Neural cell (in vitro differentiated cells): ENCODE data around the gene PDS5B. TPM values are rescaled to one million over a fixed set of nuclear protein-coding genes. Genes with fewer than 3 reads are reported as not detected.

ENCODE experiments used
- H2AFZ ChIP-seq: fragments of 200-600, 300-800 bp; sonication (generic), shearing (Covaris generic); 2 replicates; pipeline ENCODE4 v1.6.0; 2014; ENCODE audit warnings: low read depth, mild to moderate bottlenecking, antibody characterized with exemption, low read length, moderate library complexity
- H3F3A ChIP-seq: fragments of 200-600 bp; shearing (Covaris generic); 2 replicates; pipeline ENCODE4 v1.6.1; 2016; ENCODE audit warnings: mild to moderate bottlenecking, moderate library complexity, mixed read lengths, antibody characterized with exemption, low read length; ENCODE audit not compliant: insufficient read depth, poor library complexity, severe bottlenecking
- H3K27ac ChIP-seq: fragments of 200-600, 300-800 bp; sonication (generic), shearing (Covaris generic); 2 replicates; pipeline ENCODE4 v1.5.1; 2014; ENCODE audit warnings: mild to moderate bottlenecking, low read length, moderate library complexity
- H3K27me3 ChIP-seq: fragments of 300-800, 200-600 bp; sonication (generic), shearing (Covaris generic); 2 replicates; pipeline ENCODE4 v1.6.0; 2014; ENCODE audit warnings: mild to moderate bottlenecking, low read depth, low read length, moderate library complexity; ENCODE audit not compliant: insufficient read depth
- H3K36me3 ChIP-seq: fragments of 300-800, 200-600 bp; sonication (generic), shearing (Covaris generic); 2 replicates; pipeline ENCODE4 v1.5.1; 2014; ENCODE audit warnings: mild to moderate bottlenecking, antibody characterized with exemption, low read length, moderate library complexity; ENCODE audit not compliant: insufficient read depth
- H3K4me2 ChIP-seq: fragments of 300-800, 200-600 bp; sonication (generic), shearing (Covaris generic); 2 replicates; pipeline ENCODE4 v1.6.0; 2014; ENCODE audit warnings: mild to moderate bottlenecking, low read length
- H3K4me3 ChIP-seq: fragments of 300-800, 200-600 bp; sonication (generic), shearing (Covaris generic); 2 replicates; pipeline ENCODE4 v1.5.1; 2014; ENCODE audit warnings: mild to moderate bottlenecking, low read length, moderate library complexity
- H3K79me2 ChIP-seq: fragments of 200-600 bp; shearing (Covaris generic); replicated peaks from 2 replicates; pipeline ENCODE4 v1.6.0; 2014; ENCODE audit warnings: mild to moderate bottlenecking, low read length, moderate library complexity; ENCODE audit not compliant: insufficient read depth
- H3K9ac ChIP-seq: fragments of 300-800, 200-600 bp; sonication (generic), shearing (Covaris generic); 2 replicates; pipeline ENCODE4 v1.6.1; 2016; ENCODE audit warnings: mild to moderate bottlenecking, low read length, mixed read lengths
- H3K9me2 ChIP-seq: fragments of 200-600 bp; shearing (Covaris generic); 2 replicates; pipeline ENCODE4 v1.6.1; 2016; ENCODE audit warnings: mild to moderate bottlenecking, low read length, mixed read lengths; ENCODE audit not compliant: insufficient read depth
- H3K9me3 ChIP-seq: fragments of 200-600, 300-800 bp; sonication (generic), shearing (Covaris generic); 2 replicates; pipeline ENCODE4 v1.6.1; 2016; ENCODE audit warnings: mild to moderate bottlenecking, mixed run types, low read length, moderate library complexity, mixed read lengths
- H4K20me1 ChIP-seq: fragments of 200-600 bp; shearing (Covaris generic); 2 replicates; pipeline ENCODE4 v1.6.1; 2016; ENCODE audit warnings: mild to moderate bottlenecking, mixed run types; ENCODE audit not compliant: insufficient read depth
- EP300 ChIP-seq: fragments of 450-650 bp; conservative IDR thresholded peaks from 2 replicates; pipeline ENCODE4 v1.6.1; 2014; ENCODE audit warnings: antibody characterized with exemption, mild to moderate bottlenecking, moderate library complexity; ENCODE audit not compliant: poor library complexity, severe bottlenecking
- EZH2 ChIP-seq: fragments of 200-600, 300-800 bp; shearing (Covaris generic), sonication (generic); IDR thresholded peaks from 2 replicates; pipeline ENCODE4 v1.6.1; 2014; ENCODE audit warnings: antibody characterized with exemption, low read length, borderline replicate concordance, mild to moderate bottlenecking; ENCODE audit not compliant: insufficient read depth, poor library complexity, severe bottlenecking
- MXI1 ChIP-seq: fragments of 450-650 bp; conservative IDR thresholded peaks from 2 replicates; pipeline ENCODE4 v1.6.1; 2014; ENCODE audit warnings: antibody characterized with exemption, mild to moderate bottlenecking; ENCODE audit not compliant: poor library complexity, severe bottlenecking
- POLR2AphosphoS5 ChIP-seq: IDR thresholded peaks from 2 replicates; pipeline ENCODE4 v1.6.1; 2012
- RAD21 ChIP-seq: fragments of 450-650 bp; conservative IDR thresholded peaks from 2 replicates; pipeline ENCODE4 v1.6.1; 2014; ENCODE audit warnings: antibody characterized with exemption, mild to moderate bottlenecking, moderate library complexity
- SMC3 ChIP-seq: fragments of 450-650 bp; conservative IDR thresholded peaks from 2 replicates; pipeline ENCODE4 v1.6.1; 2014; ENCODE audit warnings: antibody characterized with exemption, mild to moderate bottlenecking, moderate library complexity; ENCODE audit not compliant: poor library complexity
- TAF1 ChIP-seq: IDR thresholded peaks from 2 replicates; pipeline ENCODE4 v1.6.1; 2012; ENCODE audit warnings: low read depth
- polyA plus RNA-seq: library from polyadenylated mRNA; depleted of rRNA; stranded (reverse); fragments of >200 nt; gene quantifications from 2 replicates; pipeline ENCODE4 v1.2.3, GENCODE V29; 2014
- TF ChIP-seq, protein P1 (sequence below): IDR thresholded peaks from 2 replicates; pipeline ENCODE4 v1.6.1; 2012; ENCODE audit warnings: borderline replicate concordance
- TF ChIP-seq, protein P2 (sequence below): fragments of 450-650 bp; IDR thresholded peaks from 2 replicates; pipeline ENCODE4 v1.5.1; 2014; ENCODE audit warnings: antibody characterized with exemption, mild to moderate bottlenecking, moderate library complexity; ENCODE audit not compliant: poor library complexity, severe bottlenecking

PDS5B gene
- polyA plus RNA-seq, 1 donor from 2014 or later: 27.6 TPM

DNA sequence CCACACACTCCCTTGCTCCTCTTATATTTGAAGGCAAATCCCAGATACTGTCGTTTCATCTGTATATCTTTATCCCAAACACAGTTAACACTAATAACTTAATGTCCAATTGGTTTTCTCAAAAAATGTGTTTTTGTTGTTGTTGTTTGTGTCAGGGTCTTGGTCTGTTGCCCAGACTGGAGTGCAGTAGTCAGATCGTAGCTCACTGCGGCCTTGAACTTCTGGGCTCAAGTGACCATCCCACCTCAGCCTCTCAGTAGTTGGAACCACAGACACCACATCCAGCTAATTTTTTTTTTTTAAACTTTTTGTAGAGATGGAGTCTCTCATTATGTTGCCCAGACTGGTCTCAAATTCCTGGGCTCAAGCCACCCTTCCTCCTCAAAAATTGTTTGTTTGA, 137.7 kb downstream of the PDS5B start:
- Histone ChIP-seq H3K9me2 (no peaks in the 10 kb centered on the region), H3K27me3 (no peaks in the 10 kb centered on the region), H2AFZ (no peak overlapping the region), H3K36me3 (no peaks in the 10 kb centered on the region), H4K20me1 (no peaks in the 10 kb centered on the region), H3K4me3 (no peak overlapping the region), H3K27ac (no peak overlapping the region), H3F3A (no peaks in the 10 kb centered on the region), H3K9ac (no peak overlapping the region), H3K4me2 (no peak overlapping the region), H3K9me3 (peaks cover 10% of the 10 kb centered on the region), H3K79me2 (peaks cover 8% of the 10 kb centered on the region)
- TF ChIP-seq, protein P1, sequence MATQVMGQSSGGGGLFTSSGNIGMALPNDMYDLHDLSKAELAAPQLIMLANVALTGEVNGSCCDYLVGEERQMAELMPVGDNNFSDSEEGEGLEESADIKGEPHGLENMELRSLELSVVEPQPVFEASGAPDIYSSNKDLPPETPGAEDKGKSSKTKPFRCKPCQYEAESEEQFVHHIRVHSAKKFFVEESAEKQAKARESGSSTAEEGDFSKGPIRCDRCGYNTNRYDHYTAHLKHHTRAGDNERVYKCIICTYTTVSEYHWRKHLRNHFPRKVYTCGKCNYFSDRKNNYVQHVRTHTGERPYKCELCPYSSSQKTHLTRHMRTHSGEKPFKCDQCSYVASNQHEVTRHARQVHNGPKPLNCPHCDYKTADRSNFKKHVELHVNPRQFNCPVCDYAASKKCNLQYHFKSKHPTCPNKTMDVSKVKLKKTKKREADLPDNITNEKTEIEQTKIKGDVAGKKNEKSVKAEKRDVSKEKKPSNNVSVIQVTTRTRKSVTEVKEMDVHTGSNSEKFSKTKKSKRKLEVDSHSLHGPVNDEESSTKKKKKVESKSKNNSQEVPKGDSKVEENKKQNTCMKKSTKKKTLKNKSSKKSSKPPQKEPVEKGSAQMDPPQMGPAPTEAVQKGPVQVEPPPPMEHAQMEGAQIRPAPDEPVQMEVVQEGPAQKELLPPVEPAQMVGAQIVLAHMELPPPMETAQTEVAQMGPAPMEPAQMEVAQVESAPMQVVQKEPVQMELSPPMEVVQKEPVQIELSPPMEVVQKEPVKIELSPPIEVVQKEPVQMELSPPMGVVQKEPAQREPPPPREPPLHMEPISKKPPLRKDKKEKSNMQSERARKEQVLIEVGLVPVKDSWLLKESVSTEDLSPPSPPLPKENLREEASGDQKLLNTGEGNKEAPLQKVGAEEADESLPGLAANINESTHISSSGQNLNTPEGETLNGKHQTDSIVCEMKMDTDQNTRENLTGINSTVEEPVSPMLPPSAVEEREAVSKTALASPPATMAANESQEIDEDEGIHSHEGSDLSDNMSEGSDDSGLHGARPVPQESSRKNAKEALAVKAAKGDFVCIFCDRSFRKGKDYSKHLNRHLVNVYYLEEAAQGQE: no peak
- TF ChIP-seq POLR2AphosphoS5: no peak
- no peak for TF ChIP-seq RAD21
- no peak for TF ChIP-seq SMC3
- TF ChIP-seq EZH2: no peak
- TF ChIP-seq TAF1: no peak
- TF ChIP-seq MXI1: no peak
- TF ChIP-seq, protein P2, sequence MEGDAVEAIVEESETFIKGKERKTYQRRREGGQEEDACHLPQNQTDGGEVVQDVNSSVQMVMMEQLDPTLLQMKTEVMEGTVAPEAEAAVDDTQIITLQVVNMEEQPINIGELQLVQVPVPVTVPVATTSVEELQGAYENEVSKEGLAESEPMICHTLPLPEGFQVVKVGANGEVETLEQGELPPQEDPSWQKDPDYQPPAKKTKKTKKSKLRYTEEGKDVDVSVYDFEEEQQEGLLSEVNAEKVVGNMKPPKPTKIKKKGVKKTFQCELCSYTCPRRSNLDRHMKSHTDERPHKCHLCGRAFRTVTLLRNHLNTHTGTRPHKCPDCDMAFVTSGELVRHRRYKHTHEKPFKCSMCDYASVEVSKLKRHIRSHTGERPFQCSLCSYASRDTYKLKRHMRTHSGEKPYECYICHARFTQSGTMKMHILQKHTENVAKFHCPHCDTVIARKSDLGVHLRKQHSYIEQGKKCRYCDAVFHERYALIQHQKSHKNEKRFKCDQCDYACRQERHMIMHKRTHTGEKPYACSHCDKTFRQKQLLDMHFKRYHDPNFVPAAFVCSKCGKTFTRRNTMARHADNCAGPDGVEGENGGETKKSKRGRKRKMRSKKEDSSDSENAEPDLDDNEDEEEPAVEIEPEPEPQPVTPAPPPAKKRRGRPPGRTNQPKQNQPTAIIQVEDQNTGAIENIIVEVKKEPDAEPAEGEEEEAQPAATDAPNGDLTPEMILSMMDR: no peak
- TF ChIP-seq EP300: no peak

DNA sequence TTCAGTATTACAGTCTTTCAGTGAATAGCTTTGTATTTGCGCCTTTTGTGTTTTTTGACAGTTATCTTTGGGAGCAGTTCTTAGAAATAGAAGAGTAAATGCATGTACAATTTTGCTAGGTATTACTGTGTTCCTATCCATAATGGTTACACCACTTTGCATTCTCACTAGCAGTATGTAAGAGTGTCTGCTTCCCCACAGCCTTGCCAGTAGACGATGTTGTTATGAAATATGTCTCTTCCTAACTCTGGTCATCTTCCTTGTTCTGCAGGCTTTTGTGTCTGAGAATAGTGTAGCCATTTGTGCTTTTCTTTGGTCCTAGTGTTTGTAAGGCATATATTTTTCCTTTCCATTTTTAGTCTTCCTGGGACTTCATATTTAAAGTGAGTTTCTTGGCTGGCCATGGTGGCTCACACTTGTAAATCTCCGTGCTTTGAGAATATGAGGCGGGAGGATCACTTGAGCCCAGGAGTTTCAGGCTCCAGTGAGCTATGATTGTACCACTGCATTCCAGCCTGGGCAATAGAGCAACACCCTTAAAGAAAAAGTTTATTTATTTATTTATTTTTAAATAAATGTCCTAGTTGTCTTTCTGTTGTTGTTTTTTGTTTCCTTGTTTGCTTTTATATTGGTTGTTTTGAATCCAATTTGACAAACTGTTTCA, 140.3 kb downstream of the PDS5B start:
- Histone ChIP-seq H3K4me3 (no peak overlapping the region), H3K9me2 (no peaks in the 10 kb centered on the region), H3K79me2 (peaks cover 8% of the 10 kb centered on the region), H3K9me3 (peaks cover 6% of the 10 kb centered on the region), H3F3A (no peaks in the 10 kb centered on the region), H2AFZ (no peak overlapping the region), H3K36me3 (no peaks in the 10 kb centered on the region), H3K27ac (no peak overlapping the region), H3K4me2 (no peak overlapping the region), H4K20me1 (no peaks in the 10 kb centered on the region), H3K9ac (no peak overlapping the region), H3K27me3 (no peaks in the 10 kb centered on the region)
- TF ChIP-seq, protein P1: no peak
- TF ChIP-seq, protein P2: no peak
- TF ChIP-seq RAD21 (no peak), EZH2 (no peak), POLR2AphosphoS5 (no peak)
